ENCODE data around the gene MX2.

GRCh38 chr21:41453761-41454160, 91.9 kb downstream of the MX2 start:
- TF ChIP-seq POLR2A (IDR thresholded peaks at IDR 0.05; ENCODE audit: low read length), result no peak
- TF ChIP-seq GATA1 (IDR thresholded peaks at IDR 0.05; ENCODE audit: low read depth, low read length), result no peak

Data from erythroblast (primary cell).